GM12864 (cell line): Measurements from ENCODE around the gene DYNLT4.
"Not testable (repeated sequence)": the region's sequence is repeated elsewhere in the genome, so short reads cannot be mapped to it uniquely, and the experiment has no call there.

Experiments used
- DNase-seq: peaks from one replicate; pipeline ENCODE4 v3.0.0-alpha.2; 2011; ENCODE audit warnings: low read depth
- H3K4me3 ChIP-seq: 2 replicates; pipeline ENCODE4 v1.5.1; 2011; ENCODE audit warnings: mild to moderate bottlenecking, low read depth, low read length, control low read depth
- CTCF ChIP-seq: IDR thresholded peaks from 2 replicates; pipeline ENCODE4 v1.5.1; 2011; ENCODE audit warnings: low read depth, mild to moderate bottlenecking, moderate library complexity, low read length, control low read depth, inconsistent platforms; ENCODE audit errors: missing control alignments

DYNLT4 gene

GRCh38 chr1:44776730-44777068 lies 30.5 kb downstream of the DYNLT4 start:
- no peak for DNase-seq
- peak overlapping the region; percentile 77 for H3K4me3 ChIP-seq
- no peak for TF ChIP-seq CTCF

- peak overlapping the region; percentile 77 for H3K4me3 ChIP-seq
- TF ChIP-seq CTCF, result no peak
- DNase-seq, result no peak
Observed at GRCh38 chr1:44775930-44776729, 31.0 kb downstream of the DYNLT4 start.

- no peak for TF ChIP-seq CTCF
- DNase-seq, result peak; percentile 83
- H3K4me3 ChIP-seq, result peak within 1 kb of the TSS; percentile 77
Observed at GRCh38 chr1:44775078-44775929, 31.8 kb downstream of the DYNLT4 start, which contains the start of gene RPS8. Gene RPS8 (plus strand): TSS chr1:44775540. CDS start chr1:44775597, 57 bp downstream.

- H3K4me3 ChIP-seq, DNase-seq: not testable (repeated sequence)
Observed at GRCh38 chr1:44766421-44766820, 40.7 kb downstream of the DYNLT4 start.

GRCh38 chr1:44760876-44761275 lies 46.3 kb downstream of the DYNLT4 start:
- TF ChIP-seq CTCF, result no peak
- no peak overlapping the region for H3K4me3 ChIP-seq
- no peak for DNase-seq

- no peak for DNase-seq
- no peak for TF ChIP-seq CTCF
- H3K4me3 ChIP-seq, result no peak overlapping the region
Observed at GRCh38 chr1:44759077-44759476, 48.1 kb downstream of the DYNLT4 start.

- no peak for TF ChIP-seq CTCF
- DNase-seq, result no peak
- no peak overlapping the region for H3K4me3 ChIP-seq
Observed at GRCh38 chr1:44757420-44757819, 49.7 kb downstream of the DYNLT4 start.
